Measurements from ENCODE around the gene RGS3. TPM values are rescaled to one million over a fixed set of nuclear protein-coding genes. Genes with fewer than 3 reads are reported as not detected.

Gene RGS3
- total and polyA plus RNA-seq, 10 of the 15 experiments (the other 5 are each of a cell fraction or from before 2014, with no cell fraction given), result 2.9 to 138 (median 28.8) TPM

- no peaks in the 10 kb centered on the region for H3K27me3 ChIP-seq (replicated peaks in 1 of 2; ENCODE audit: control insufficient read depth in 2 of 2, insufficient read depth in 2 of 2, low read length in 1 of 2)
- intact Hi-C loops (cut with micrococcal nuclease; ENCODE audit: unreplicated experiment) (no loop called here), in situ Hi-C loops (cut with MboI) (loop anchor here (25.0 kb wide), 1 partner anchor 565 kb away; no protein-coding TSS in a partner anchor)
- no peak overlapping the region for H3K27ac ChIP-seq (ENCODE audit: control insufficient read depth, insufficient read depth)
- POLR2A ChIA-PET, result no interaction called here
- no peaks in the 10 kb centered on the region for H3K36me3 ChIP-seq (ENCODE audit: control insufficient read depth in 2 of 2, insufficient read depth in 2 of 2, low read length in 1 of 2)
- ATAC-seq, result no peak
- H3K4me2 ChIP-seq (ENCODE audit: control insufficient read depth, insufficient read depth), result no peak overlapping the region
- no peaks in the 10 kb centered on the region for H4K20me1 ChIP-seq (ENCODE audit: control insufficient read depth, insufficient read depth)
- H2AFZ ChIP-seq (ENCODE audit: control insufficient read depth, low read depth, low read length), result no peak overlapping the region
- H3K79me2 ChIP-seq (ENCODE audit: control insufficient read depth, insufficient read depth, low read length), result no peaks in the 10 kb centered on the region
- no peak overlapping the region for H3K9ac ChIP-seq (ENCODE audit: control insufficient read depth, insufficient read depth, low read length)
- 51% methylated on average over 5 of the region's 5 CpGs for WGBS (ENCODE audit: insufficient coverage, insufficient replicate concordance, low lambda C conversion rate, missing lambda C conversion rate)
- RAD21 ChIA-PET (ENCODE audit: unreplicated experiment), result no interaction called here
- CTCF ChIA-PET, result interaction anchor here (0.8 to 1.4 kb wide), 2 partner anchors 26 kb away, joined by 3 to 6 read pairs; no protein-coding TSS in a partner anchor
- H3K4me3 ChIP-seq, result no peak overlapping the region
- TF ChIP-seq RAD21 (IDR thresholded peaks at IDR 0.05; ENCODE audit: insufficient read depth, low read depth, low read length) (no peak), MEF2A (IDR thresholded peaks at IDR 0.05; ENCODE audit: insufficient read depth, low read depth, low read length) (no peak), ZNF687 (IDR thresholded peaks at IDR 0.05) (no peak), HDAC2 (IDR thresholded peaks at IDR 0.05) (no peak), TARDBP (IDR thresholded peaks at IDR 0.05; ENCODE audit: borderline replicate concordance) (no peak), BHLHE40 (IDR thresholded peaks at IDR 0.05; ENCODE audit: borderline replicate concordance in 1 of 2, low read depth in 2 of 2, low read length in 1 of 2) (no peak), WRNIP1 (IDR thresholded peaks at IDR 0.05; ENCODE audit: borderline replicate concordance, low read depth, low read length) (no peak), TCF12 (IDR thresholded peaks at IDR 0.05; ENCODE audit: low read depth, low read length) (no peak), RAD51 (IDR thresholded peaks at IDR 0.05) (no peak), HSF1 (IDR thresholded peaks at IDR 0.05; ENCODE audit: low read depth, low read length) (no peak)
- DNase-seq (ENCODE audit: low read depth, low spot score), result no peak
- no peaks in the 10 kb centered on the region for H3K4me1 ChIP-seq (ENCODE audit: control insufficient read depth, insufficient read depth, low read length)
- no peak for FAIRE-seq
- no TSS peak for BruUV-seq (replicated peaks)
- SMC1A ChIA-PET (ENCODE audit: uncharacterized antibody, unreplicated experiment), result interaction anchor here (1.1 to 1.4 kb wide), 2 partner anchors 9 to 50 kb away, joined by 3 to 7 read pairs; partner anchors contain the start of gene RGS3
- H3K9me3 ChIP-seq (replicated peaks; ENCODE audit: control insufficient read depth, insufficient read depth, low read length), result no peaks in the 10 kb centered on the region; the same call in 1 of the 3 replicates
Observed at GRCh38 chr9:113472199-113472598, 8.7 kb downstream of the RGS3 start.

Measured in GM12878 (cell line).